SJSA1 (cell line): ENCODE measurements around the gene RPL31. TPM values are rescaled to one million over a fixed set of nuclear protein-coding genes. Genes with fewer than 3 reads are reported as not detected.

Source experiments
- DNase-seq, 2 experiments: peaks; one replicate each; pipeline ENCODE4 v3.0.0-alpha.2; 2015 to 2020; ENCODE audit warnings: low spot score in 2 of 2, low read depth in 1 of 2
- H3K27ac ChIP-seq: fragments of 250-450 bp; sonication (Bioruptor Pico); 2 replicates; pipeline ENCODE4 v1.5.1; 2020; ENCODE audit warnings: mild to moderate bottlenecking, moderate library complexity
- H3K27me3 ChIP-seq: fragments of 250-450 bp; sonication (Bioruptor Pico); replicated peaks from 2 replicates; pipeline ENCODE4 v1.5.1; 2020; ENCODE audit warnings: mild to moderate bottlenecking, moderate library complexity
- H3K36me3 ChIP-seq: fragments of 250-450 bp; sonication (Bioruptor Pico); 2 replicates; pipeline ENCODE4 v1.5.1; 2020; ENCODE audit warnings: mild to moderate bottlenecking
- H3K4me1 ChIP-seq: fragments of 250-450 bp; sonication (Bioruptor Pico); replicated peaks from 2 replicates; pipeline ENCODE4 v1.6.1; 2021; ENCODE audit warnings: mild to moderate bottlenecking
- H3K4me3 ChIP-seq: fragments of 250-450 bp; sonication (Bioruptor Pico); 2 replicates; pipeline ENCODE4 v1.5.1; 2020; ENCODE audit warnings: mild to moderate bottlenecking
- H3K9me3 ChIP-seq: fragments of 250-450 bp; sonication (Bioruptor Pico); replicated peaks from 2 replicates; pipeline ENCODE4 v1.5.1; 2020; ENCODE audit warnings: mild to moderate bottlenecking
- total RNA-seq: library from RNA; depleted of rRNA; stranded (reverse); fragments of >200 nt; shearing (Covaris generic); gene quantifications from 2 replicates; pipeline ENCODE4 v1.2.3, GENCODE V29; 2014

Gene RPL31
- total RNA-seq, 1 experiment from 2014 or later: 913 TPM

DNA sequence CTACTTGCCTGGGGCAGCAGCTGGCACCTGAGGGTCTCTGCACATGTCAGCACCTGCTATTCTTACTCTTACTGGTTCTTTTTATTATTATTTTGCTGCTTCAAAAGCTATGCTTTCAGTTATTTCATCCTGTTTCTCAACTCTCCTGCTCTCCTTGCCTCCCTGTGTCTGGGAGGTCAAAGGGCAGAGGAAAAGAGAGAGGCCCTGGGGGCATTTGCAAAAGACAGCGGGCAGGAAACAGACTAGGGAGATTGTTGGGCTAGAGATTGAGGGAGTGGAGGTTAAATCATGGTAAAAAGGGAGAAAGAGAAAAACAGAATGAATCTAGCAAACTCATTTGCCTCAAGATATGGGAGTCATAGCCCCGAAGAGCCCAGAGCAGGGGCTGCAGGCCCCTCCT, 21.1 kb upstream of the RPL31 start:
- Histone ChIP-seq H3K9me3 (no peaks in the 10 kb centered on the region), H3K27ac (no peak overlapping the region), H3K4me3 (no peak overlapping the region), H3K4me1 (peaks cover 9% of the 10 kb centered on the region), H3K36me3 (no peaks in the 10 kb centered on the region), H3K27me3 (no peaks in the 10 kb centered on the region)
- no peak for DNase-seq

DNA sequence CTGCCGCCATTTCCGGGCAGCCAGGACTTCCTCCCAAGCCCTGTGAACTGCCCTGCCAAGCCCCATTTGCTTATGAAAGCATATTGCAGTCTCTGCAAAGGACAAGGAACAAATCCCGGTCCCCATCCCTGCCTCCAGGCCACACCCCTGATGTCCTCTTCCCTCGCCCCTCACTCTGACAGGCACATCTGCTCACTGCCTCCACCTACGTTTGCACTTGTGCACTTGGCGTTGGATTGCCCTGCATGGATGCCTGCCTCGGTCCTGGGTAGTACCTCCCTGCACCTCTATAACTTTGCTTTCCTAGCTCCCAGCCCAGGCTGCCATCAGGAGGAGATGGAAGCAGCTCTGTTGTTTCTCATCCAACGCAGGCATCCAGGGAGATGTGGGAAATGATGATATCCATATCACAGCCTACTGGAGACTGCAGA, 19.6 kb upstream of the RPL31 start:
- Histone ChIP-seq H3K27ac (no peak overlapping the region), H3K4me3 (no peak overlapping the region), H3K27me3 (no peaks in the 10 kb centered on the region), H3K9me3 (no peaks in the 10 kb centered on the region), H3K4me1 (peaks cover 9% of the 10 kb centered on the region), H3K36me3 (no peaks in the 10 kb centered on the region)
- DNase-seq: no peak

DNA sequence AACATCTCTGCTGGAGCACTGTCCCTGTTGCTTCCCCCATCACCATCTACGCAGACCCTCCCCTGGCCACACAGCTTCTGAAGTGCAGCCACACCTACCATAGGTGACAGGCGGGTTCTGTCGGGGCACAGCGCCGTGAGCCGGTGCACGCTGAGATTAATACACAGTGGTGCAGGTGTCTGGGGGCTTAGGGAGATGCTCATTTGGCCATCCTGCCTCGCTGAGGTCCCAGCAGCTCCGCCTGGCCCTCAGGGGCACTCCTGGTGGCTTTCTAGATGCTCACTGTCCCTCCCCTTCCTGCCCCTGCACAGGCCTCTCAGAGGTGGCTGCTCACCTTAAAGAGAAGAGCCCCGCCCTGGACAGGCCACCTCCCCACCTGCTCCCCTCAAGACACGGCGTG, 18.9 kb upstream of the RPL31 start:
- Histone ChIP-seq H3K27ac (no peak overlapping the region), H3K27me3 (no peaks in the 10 kb centered on the region), H3K36me3 (no peaks in the 10 kb centered on the region), H3K4me3 (no peak overlapping the region), H3K4me1 (peaks cover 8% of the 10 kb centered on the region), H3K9me3 (no peaks in the 10 kb centered on the region)
- DNase-seq: no peak

DNA sequence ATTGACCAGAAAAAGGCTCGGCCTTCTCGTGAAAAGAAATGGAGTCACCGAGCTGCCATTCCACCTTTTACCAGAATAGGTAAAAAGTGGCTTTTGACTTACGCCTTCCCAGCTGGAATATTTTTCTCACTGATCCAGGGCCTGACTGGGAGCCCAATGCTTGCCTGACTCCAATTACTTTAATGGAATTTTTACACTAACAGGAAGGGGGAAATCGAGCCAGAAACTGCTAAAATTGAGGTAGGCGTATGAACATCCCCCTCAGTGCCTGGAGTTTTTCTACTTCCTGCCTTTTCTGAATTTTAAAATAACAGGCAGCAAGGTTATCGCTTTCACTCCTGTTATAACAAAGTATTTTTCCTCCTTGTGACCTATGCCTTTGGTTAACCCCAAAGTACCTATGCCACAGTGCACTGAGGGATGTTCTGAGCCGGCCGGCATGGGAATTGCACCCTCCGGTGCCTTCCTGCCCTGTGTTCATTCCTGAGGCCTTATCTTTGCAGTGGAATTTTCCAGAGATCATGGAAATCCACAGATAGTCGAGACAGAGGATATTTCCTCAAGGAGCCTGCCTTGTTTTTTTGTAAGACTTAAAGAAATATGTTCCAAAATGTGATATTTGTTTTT, 18.3 kb upstream of the RPL31 start:
- Histone ChIP-seq H3K9me3 (no peaks in the 10 kb centered on the region), H3K27me3 (no peaks in the 10 kb centered on the region), H3K4me3 (no peak overlapping the region), H3K36me3 (no peaks in the 10 kb centered on the region), H3K4me1 (peaks cover 2% of the 10 kb centered on the region), H3K27ac (no peak overlapping the region)
- DNase-seq: no peak

DNA sequence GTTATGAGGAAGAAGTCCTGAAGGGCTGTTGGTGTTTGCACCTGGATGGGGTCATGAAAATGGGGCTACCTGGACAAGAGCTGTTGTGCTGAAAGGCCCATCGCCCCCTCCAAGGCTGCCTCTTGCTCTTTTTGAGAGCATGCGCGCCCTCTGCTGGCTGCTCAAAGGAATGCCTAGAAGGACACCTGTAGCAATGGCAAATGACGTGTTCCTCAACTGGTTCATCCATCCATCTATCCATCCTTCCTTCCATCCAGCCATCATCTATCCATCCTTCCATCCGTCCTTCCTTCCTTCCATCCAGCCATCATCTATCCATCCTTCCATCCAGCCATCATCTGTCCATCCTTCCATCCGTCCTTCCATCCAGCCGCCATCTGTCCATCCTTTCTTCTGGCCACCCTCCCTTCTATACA, 17.2 kb upstream of the RPL31 start:
- Histone ChIP-seq H3K36me3 (no peaks in the 10 kb centered on the region), H3K9me3 (no peaks in the 10 kb centered on the region), H3K27me3 (no peaks in the 10 kb centered on the region), H3K27ac (no peak overlapping the region), H3K4me1 (no peaks in the 10 kb centered on the region), H3K4me3 (no peak overlapping the region)
- DNase-seq: peak; percentile 65 to 76

DNA sequence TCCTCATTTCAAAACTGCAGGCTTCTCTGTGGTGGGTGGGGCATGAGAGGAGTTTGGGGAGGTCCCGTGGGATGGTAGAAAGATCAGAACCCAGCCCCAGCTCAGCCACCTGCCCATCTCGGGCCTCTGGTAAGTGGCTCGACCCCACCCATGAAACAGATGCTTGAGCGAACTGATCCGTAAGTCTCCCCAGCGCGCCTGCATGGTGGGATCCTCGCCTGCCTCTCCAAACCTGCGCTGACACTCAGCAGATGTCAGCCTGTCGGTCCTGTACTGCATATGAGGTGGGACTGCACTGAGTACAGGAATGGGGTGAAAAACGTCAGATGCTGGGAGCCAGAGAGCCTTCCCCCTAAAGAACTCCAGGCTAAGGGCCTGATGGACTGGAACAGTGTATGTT, 15.9 kb upstream of the RPL31 start:
- no peak overlapping the region for H3K27ac ChIP-seq
- no peak overlapping the region for H3K4me3 ChIP-seq
- H3K36me3 ChIP-seq: no peaks in the 10 kb centered on the region
- no peaks in the 10 kb centered on the region for H3K4me1 ChIP-seq
- DNase-seq: no peak
- no peaks in the 10 kb centered on the region for H3K9me3 ChIP-seq
- no peaks in the 10 kb centered on the region for H3K27me3 ChIP-seq

DNA sequence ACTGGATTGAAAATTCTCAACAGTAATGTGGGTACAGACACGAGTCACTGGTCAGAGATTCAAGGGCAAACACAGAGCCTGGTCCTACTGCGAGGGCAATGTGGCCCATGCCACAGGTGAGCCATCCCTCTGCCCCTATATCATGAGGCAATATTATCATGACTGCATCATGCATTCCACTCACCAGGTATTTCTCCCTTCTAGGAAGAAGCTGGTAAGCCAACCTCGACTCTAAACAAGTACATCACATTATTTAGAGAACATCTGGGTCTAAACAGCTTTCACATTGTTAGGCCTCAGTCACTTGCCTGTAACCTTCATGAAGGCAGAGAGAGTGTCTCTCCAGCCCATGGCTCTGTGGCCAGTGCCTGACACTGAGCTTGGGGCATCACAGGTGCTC, 14.6 kb upstream of the RPL31 start:
- no peak for DNase-seq
- Histone ChIP-seq H3K36me3 (no peaks in the 10 kb centered on the region), H3K4me1 (no peaks in the 10 kb centered on the region), H3K9me3 (no peaks in the 10 kb centered on the region), H3K27me3 (no peaks in the 10 kb centered on the region), H3K4me3 (no peak overlapping the region), H3K27ac (no peak overlapping the region)

DNA sequence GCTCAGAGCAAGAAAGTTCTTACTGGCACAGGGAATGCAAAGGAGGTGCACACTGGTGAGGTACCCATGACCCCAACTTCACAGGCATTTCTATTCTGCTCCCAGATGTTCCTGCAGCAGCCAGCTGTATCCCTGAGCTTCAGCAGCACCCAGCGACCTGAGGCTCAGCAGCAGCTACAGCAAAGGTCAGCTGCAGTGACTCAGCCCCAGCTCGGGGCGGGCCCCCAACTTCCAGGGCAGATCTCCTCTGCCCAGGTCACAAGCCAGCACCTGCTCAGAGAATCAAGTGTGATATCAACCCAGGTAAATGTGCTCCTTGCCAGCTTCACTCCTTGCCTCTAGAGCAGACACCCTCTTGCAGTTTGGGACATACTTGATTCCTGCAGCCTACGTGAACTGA, 14.1 kb upstream of the RPL31 start:
- Histone ChIP-seq H3K36me3 (no peaks in the 10 kb centered on the region), H3K9me3 (no peaks in the 10 kb centered on the region), H3K4me3 (no peak overlapping the region), H3K4me1 (no peaks in the 10 kb centered on the region), H3K27me3 (no peaks in the 10 kb centered on the region), H3K27ac (no peak overlapping the region)
- DNase-seq: no peak

DNA sequence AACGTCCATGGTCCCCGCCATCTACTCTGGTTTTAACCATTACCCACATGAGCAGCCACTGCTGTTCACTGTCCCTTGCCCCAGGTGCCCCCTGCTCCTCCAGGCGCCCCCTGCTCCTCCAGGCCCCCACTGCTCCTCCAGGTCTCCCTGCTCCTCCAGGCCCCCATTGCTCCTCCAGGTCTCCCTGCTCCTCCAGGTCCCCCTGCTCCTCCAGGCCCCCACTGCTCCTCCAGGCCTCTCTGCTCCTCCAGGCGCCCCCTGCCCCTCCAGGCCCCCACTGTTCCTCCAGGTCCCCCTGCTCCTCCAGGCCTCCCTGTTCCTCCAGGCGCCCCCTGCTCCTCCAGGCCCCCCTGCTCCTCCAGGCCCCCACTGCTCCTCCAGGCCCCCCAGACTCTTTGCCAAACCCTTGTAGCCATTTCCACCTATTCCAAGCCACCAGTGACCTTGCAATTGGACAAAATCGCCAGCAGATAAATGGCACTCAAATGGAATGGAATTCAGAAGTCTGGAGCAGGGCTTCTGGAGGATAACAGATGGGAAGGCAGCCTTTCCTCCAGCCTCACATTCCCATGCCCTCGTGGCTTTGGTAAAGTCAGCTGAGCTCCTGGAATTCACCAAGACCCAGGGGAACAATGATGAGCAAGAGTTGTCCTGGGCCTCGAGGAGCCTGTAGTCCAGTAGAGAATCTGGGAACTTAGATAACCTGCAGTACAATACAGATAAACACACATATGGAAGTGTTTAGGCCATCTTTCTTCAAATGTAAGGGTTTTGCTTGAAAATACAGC, 13.3 kb upstream of the RPL31 start:
- Histone ChIP-seq H3K4me3 (no peak overlapping the region), H3K27ac (no peak overlapping the region), H3K4me1 (no peaks in the 10 kb centered on the region), H3K27me3 (no peaks in the 10 kb centered on the region), H3K36me3 (no peaks in the 10 kb centered on the region), H3K9me3 (no peaks in the 10 kb centered on the region)
- DNase-seq: no peak

DNA sequence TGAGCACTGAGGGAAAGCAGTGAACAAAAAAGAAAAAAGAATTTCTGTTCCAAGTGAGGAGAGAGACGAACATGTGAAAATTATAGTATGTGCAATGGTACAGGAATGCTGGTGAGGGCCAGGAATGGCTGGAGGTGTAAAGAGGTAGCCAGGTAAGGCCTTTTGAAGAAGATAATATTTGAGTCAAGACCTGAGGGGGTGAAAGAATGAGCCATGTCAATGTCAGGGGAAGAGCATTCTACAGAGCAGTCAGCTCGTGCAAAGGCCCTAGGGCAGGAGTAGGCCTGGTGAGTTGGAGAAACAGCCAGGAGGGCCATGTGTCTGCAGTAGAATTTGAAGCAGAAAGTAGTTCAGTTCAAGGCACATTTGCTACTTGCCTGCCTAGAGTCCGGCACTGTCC, 12.4 kb upstream of the RPL31 start:
- no peaks in the 10 kb centered on the region for H3K27me3 ChIP-seq
- no peak overlapping the region for H3K27ac ChIP-seq
- no peaks in the 10 kb centered on the region for H3K36me3 ChIP-seq
- no peaks in the 10 kb centered on the region for H3K9me3 ChIP-seq
- no peak for DNase-seq
- H3K4me1 ChIP-seq: no peaks in the 10 kb centered on the region
- no peak overlapping the region for H3K4me3 ChIP-seq

DNA sequence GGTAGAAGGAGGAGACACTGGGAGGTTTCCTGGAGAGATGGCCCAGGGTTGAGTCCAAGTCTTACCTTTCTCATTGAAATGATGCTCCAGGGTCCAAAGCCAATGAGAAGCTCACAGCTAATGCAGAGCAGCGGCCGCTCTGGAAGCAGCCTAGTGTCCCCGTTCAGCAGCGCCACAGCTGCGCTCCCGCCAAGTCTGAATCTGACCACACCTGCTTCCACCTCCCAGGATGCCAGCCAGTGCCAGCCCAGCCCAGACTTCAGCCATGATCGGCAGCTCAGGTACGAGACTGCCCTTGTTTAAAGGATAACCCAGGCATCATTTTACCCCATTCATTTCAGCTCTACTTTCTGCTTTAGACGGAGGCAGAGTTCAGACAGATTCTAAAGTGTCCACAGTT, 11.9 kb upstream of the RPL31 start:
- H3K4me3 ChIP-seq: no peak overlapping the region
- H3K27ac ChIP-seq: no peak overlapping the region
- H3K4me1 ChIP-seq: no peaks in the 10 kb centered on the region
- DNase-seq: no peak
- H3K9me3 ChIP-seq: no peaks in the 10 kb centered on the region
- H3K36me3 ChIP-seq: no peaks in the 10 kb centered on the region
- H3K27me3 ChIP-seq: no peaks in the 10 kb centered on the region

DNA sequence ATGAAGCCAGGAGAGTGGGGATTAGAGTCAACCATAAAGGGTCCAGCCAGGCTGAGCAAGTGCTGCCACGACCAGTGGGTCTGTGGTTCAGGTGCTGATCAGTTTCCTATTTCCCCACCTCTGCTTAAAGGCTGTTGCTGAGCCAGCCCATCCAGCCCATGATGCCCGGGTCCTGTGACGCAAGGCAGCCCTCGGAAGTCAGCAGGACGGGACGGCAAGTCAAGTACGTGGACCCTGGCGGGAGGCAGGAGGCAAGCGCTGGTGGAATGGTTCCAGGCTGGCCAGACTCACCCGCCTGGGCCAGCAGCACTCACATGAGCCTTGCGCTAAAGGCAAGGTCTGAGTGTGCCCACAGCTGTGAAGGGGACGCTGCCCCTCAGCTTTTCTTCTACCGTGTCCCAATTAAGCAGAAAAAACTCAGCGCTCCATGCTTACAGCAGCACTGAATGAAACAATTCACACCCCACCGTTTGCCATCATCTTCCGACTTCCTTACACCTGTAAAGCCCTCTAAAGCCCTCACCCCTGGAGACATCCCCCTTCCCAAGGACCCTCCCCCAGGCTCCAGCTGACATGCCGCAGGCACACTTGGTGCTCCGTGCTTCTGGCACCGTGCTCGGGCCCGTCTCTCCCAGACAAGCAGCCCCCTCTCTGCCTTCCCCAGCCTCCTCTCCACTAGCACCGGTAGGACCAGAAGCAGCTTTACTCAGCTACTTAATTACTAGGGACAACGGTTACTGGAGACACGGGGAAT, 11.3 kb upstream of the RPL31 start:
- Histone ChIP-seq H3K4me3 (no peak overlapping the region), H3K27ac (no peak overlapping the region)

DNA sequence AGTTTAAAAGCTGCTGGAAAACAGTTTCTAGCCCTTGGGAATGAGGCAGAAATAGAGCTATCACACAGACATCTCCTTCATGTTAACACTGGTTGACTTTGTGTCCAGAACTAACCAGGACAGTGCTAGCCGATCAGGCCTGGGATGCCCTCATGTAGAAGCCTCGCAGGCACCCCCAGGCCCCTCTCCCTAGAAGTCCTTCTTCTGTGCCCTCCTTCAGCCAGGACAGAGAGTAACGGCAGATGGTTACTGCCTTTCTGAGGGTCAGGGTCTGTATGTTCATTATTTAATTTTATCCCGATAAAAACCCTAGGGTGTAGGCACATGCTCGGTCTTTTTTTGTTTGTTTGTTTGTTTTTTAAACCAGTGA, 10.7 kb upstream of the RPL31 start:
- no peaks in the 10 kb centered on the region for H3K36me3 ChIP-seq
- H3K4me3 ChIP-seq: no peak overlapping the region
- no peaks in the 10 kb centered on the region for H3K4me1 ChIP-seq
- no peaks in the 10 kb centered on the region for H3K9me3 ChIP-seq
- DNase-seq: peak in 1 of 2 experiments; percentile 22
- no peaks in the 10 kb centered on the region for H3K27me3 ChIP-seq
- H3K27ac ChIP-seq: no peak overlapping the region

More for the DNA sequence above, 11.3 kb upstream of the RPL31 start:
- H3K36me3 ChIP-seq: no peaks in the 10 kb centered on the region
- DNase-seq: peak in 1 of 2 experiments; percentile 42
- H3K9me3 ChIP-seq: no peaks in the 10 kb centered on the region
- no peaks in the 10 kb centered on the region for H3K27me3 ChIP-seq
- H3K4me1 ChIP-seq: no peaks in the 10 kb centered on the region

DNA sequence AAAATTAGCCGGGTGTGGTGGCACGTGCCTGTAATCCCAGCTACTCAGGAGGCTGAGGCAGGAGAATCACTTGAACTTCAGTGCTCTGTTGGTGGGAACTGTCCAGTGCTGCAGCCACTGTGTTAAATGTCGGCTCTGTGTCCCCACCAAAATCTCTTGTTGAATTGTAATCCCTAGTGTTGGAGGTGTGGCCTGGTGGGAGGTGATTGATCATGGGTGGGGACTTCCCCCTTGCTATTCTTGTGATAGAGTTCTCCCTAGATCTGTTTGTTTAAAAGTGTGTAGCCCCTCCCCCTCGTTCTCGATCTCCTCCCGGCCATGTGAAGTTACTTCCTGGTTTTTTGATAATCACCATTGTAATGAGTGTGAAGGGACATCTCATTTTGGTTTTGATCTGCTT, 9.8 kb upstream of the RPL31 start:
- H3K9me3 ChIP-seq: no peaks in the 10 kb centered on the region

More for the DNA sequence above, 9.8 kb upstream of the RPL31 start:
- peak in 1 of 2 experiments; percentile 20 for DNase-seq
- Histone ChIP-seq H3K27ac (no peak overlapping the region), H3K36me3 (no peaks in the 10 kb centered on the region), H3K4me3 (no peak overlapping the region), H3K4me1 (no peaks in the 10 kb centered on the region), H3K27me3 (no peaks in the 10 kb centered on the region)
